ENCODE results near the gene PDE4A.
"Not testable (repeated sequence)": the region's sequence is repeated elsewhere in the genome, so short reads cannot be mapped to it uniquely, and the experiment has no call there.

The PDE4A gene

DNA sequence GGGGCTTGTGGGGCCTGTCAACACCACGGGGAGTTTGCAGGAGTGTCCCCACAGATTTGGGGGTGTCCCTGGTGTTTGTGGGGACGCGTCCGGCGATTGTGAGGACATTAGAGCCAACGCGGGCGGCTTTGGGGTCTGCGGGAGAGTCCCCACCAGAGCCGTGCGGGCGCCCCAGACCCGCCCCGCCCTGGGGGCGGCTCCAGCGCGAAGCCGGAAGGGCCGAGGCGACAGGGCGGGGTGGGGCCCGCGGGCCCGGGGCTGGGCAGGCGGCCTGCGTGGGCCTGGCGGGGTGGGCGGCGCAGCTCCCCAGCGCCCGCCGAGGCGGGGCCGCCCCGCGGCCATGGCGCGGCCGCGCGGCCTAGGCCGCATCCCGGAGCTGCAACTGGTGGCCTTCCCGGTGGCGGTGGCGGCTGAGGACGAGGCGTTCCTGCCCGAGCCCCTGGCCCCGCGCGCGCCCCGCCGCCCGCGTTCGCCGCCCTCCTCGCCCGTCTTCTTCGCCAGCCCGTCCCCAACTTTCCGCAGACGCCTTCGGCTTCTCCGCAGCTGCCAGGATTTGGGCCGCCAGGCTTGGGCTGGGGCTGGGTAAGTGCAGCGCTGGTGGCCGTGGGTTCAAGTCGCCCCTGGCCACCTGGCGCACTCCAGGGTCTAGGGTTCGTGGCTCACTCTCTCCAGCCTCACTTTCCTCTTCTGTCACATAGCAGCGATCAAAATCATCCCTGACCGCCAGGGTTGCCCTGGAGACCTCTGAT, 10.3 kb downstream of the PDE4A start:
- no peak for DNase-seq

DNA sequence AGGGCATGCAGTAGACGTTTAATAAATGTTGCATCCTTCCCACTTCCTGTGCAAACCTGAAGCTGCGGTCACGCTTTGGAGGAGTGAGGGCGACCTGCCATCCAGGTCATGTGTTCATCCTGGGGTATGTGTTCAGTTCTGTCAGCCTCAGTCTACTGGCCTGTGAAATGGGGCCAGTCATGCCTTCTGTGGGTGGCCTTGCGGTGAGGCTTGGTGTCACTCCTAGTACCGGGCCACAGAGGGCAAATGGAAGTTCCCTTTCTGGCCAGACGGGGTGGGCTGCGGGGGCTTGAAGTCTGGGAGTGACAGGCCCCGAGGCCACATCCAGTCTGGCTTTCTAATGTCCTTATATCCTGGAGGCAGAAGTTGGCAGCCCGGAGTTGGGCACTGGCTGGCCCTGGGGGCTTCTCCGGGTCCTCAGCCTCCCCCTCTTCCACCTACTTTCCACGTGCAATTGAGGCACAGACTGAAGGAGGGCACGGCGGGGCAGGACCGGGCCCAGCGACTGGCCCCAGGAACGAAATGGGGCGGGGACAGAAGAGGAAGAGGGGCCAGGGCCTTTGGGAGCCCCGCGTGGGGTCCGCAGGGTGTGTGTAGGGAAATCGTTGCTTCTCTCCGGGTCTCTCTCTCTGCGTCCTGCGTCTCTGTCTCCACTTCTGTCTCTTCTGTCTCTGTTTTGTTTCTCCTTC, 11.1 kb downstream of the PDE4A start:
- no peak for DNase-seq

DNA sequence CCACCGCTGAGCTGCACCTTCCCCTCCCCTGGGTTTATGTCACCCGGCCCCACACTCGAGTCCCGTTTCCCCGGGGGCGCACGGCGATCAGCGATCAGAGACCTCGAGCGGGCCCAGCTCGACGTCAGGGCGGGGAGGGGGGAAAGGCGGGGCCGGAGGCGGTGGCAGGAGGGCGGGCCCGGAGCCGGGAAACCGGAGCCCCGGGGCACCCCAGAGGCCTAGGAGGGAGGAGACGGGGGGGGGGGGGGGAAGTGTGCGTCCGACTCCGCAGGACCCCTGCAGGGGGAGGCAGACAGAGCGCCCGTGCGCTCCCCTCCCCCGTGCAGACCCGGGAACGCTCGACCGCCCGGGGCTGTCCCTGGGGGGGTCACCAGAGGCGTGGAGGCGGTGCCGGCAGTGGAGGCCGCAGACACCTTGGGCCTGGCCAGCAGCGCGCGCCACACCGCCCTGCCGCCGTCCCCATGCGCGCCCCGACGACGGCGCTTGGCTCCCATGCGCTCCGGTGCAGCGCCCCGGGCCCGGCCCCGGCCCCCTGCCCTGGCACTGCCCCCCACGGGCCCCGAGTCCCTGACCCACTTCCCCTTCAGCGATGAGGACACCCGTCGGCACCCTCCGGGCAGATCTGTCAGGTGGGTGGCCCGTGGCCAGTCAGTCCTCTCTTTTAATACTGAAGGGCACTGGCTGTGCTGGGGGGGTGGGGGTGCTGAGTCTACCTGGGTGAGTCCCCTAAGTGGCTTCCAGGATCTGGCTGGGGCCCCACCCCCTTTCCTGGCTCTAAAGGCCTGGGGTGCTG, 11.8 kb downstream of the PDE4A start:
- DNase-seq, result no peak

DNA sequence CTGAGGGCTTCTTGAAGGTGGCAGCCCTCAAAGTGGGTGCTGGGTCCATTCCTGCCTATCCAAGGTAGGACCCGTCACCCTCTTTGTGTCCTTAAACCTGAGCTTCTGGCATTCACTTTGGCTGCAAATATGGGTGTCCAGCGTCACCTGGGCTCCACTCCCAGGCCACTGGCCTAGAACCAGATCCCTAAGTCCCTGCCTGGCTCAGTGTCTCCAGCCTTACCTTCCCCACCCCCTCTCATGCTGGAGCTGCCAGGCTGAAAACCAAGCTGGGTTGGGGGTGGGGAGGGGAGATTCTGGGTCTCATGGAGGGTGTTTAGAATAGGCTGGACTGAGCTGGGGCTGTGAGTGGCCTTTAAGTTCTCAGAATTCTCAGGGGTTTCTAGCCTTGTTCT, 12.4 kb downstream of the PDE4A start:
- no peak for DNase-seq

DNA sequence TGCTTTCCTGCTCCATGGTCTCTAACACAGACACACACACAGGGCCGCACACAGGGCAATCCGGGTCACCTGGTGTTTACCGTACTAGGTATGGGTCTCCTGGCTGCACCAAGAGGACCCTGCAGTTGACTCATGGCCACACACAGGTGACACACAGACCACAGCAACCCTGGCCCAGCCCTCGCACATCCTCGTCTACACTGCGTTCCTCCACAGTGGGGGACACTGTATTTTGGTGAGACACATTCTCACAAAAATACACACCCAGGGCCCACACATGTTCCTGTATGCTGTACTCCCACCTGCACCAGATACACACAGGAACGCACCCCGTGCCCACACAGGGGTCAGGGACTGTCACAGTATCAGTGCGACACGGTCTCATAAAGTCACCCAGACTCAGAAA, 12.8 kb downstream of the PDE4A start:
- DNase-seq, result no peak

DNA sequence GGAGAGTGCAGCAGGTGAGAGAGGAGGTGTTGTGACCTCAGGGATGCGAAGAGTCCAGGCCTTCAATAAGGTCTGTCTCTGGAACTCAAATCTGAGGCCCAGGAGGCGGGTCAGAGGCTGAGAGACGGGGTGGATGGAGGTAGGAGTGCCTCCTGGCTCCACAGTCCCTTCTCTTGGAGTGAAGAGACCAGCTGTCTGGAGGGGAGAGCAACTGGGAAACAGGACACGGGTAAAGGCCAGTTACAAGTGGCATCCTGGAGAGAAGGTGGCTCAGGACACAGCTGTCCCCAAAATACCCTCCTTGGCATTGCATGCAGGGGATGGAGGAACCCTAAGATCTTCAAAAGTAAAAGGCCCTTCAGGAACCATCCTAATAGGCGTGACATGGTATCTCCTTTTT, 19.2 kb downstream of the PDE4A start:
- DNase-seq, result no peak

GRCh38 chr19:10442698-10443097, 22.4 kb downstream of the PDE4A start:
- DNase-seq, result no peak

- no peak for DNase-seq
These were observed 28.7 kb downstream of the PDE4A start for GRCh38 chr19:10449037-10449436.

DNA sequence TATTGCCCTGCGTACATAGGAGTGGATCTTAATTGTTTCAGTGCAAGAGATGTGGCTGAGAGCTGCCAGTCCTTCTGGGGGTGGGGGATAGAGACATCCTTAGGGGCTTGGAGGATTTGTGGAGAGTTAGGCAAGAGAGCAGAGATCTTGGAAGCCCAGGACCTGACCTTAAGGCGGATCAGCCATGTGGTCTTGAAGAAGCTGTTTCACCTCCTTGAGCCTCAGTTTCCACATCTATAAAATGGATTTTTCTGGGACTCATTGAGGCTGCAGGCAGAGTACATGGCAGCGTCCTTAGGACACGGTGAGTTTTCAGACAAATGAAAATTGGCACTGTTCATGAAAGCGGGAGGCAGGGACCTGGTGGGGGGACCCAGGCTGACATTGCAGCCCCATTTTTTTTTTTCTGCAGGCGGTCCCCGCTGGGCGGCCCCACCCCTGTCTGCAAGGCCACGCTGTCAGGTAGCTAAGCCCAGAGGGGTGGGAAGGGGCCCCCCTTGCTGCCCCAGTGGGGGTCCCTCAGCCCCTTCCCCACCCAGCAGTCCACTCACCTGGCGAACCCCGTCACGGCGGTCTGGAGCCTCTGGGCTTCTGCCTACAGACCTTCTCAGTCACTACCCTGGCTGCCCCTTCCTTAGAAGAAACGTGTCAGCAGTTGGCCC, 30.0 kb downstream of the PDE4A start:
- no peak for DNase-seq

- no peak for DNase-seq
These were observed 30.7 kb downstream of the PDE4A start for GRCh38 chr19:10450853-10451609.

DNA sequence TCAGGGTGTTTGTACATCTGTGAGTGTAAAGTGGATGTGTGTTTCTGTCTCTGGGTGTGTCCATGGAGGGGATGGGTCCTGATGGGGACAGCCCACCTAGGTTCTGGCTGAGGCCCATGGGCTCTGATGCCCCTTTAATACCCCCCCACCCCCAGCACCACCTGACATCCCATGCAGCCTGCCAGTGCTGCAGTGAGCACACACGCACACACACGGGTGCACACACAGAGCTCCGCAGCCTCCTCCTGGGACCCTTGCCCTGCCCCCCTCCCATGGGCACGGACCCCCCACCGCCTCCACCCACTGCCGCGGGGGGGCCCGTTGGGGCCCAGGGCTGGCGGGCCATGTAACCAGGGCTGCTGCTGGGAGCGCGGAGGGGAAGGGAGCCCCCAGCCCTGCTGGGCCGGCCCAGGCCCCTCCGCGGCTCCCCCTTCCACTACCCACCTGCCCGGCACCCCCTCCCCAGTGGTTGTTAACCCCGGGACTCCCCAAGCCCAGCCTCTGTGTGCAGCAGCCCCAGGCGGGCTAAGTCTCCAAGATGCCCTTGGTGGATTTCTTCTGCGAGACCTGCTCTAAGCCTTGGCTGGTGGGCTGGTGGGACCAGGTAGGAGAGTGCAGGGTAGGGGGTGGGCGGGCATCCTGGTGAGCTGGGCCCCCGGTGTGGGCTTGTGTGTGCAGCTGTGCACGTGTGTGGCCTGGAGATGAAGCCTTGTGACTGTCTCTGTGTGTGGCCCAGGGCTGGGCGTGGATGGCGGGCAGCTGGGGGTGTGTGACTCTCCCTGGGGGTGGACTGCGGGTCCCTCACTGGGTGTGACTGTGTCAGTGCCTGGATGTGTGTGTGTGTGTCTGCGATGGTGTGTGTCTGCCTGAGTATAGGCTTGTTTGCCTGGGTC, 32.6 kb downstream of the PDE4A start:
- no peak for DNase-seq

GRCh38 chr19:10453852-10454251, 33.5 kb downstream of the PDE4A start:
- DNase-seq, result no peak

DNA sequence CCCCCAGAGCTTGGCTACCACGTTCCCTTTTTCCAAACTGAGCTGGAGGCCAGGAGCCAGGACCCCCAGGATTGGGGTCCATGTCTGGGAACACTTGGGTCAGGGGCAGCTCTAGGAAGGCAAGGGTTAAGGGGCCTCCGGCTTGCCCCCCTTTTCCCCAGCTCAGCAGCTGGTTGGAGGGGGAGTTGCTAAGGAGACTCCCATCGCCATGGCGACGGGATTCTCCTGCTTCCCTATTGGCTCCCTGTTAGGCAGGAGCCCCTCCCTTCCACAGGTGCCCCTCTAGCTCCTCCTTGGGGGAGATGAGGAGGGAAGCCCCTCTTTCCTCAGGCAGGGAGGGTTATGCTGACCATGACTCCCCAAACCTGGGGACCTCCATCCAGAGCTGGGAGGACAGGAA, 33.9 kb downstream of the PDE4A start:
- no peak for DNase-seq

- DNase-seq, result not testable (repeated sequence)
These were observed 38.4 kb downstream of the PDE4A start for GRCh38 chr19:10458733-10459132.

DNA sequence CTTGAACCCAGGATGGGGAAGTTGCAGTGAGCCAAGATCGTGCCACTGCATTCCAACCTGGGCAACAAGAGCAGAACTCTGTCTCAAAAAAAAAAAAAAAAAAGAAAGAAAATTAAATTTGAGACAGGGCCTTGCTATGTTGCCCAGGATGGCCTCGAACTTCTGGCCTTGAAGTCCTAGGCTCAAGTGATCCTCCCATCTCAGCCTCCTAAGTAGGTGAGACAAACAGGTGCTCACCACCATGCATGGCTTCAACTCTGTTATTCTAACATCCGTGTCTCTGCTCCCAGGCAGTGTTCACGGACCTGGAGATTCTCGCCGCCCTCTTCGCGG, 40.3 kb downstream of the PDE4A start:
- no peak for DNase-seq

GRCh38 chr19:10461047-10461949, 41.0 kb downstream of the PDE4A start:
- DNase-seq, result peak; percentile 38

- not testable (repeated sequence) for DNase-seq
These were observed 41.7 kb downstream of the PDE4A start for GRCh38 chr19:10462042-10462441.

DNA sequence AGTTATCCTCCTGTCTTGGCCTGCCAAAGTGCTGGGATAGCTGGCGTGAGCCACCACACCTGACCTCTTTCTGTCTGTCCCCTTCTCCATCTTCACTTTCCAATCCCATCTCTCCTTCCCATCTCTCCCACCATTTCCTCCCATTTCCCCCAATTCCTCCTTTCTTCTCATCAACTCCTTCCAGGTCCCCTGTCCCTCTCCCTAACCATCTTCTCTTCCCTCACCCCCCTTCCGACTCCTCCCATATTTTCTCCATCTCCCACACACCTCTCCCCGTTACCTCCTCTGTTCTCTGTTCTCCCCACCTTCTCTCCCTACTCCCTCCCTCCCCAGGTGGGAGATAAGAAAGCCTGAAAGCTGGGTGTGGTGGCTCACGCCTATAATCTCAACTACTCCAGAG, 42.2 kb downstream of the PDE4A start:
- no peak for DNase-seq

- no peak for DNase-seq
These were observed 44.1 kb downstream of the PDE4A start for GRCh38 chr19:10464456-10464855.

GRCh38 chr19:10467104-10467706, 46.9 kb downstream of the PDE4A start:
- no peak for DNase-seq
